GM19043 (cell line): ENCODE results near the gene UTY.
A peak's percentile ranks its signal among the peaks of the same experiment; 100 is the strongest.

Source experiments
- ATAC-seq: cut with Tn5 transposase; IDR thresholded peaks from one replicate; pipeline ENCODE4 v1.9.1; 2021; ENCODE audit warnings: low read depth; ENCODE audit not compliant: unreplicated experiment

The UTY gene

GRCh38 chrY:13416869-13417661 is 62.8 kb downstream of the UTY start:
- ATAC-seq, result peak; percentile 71

GRCh38 chrY:13415556-13415955 is 64.3 kb downstream of the UTY start:
- no peak for ATAC-seq

- no peak for ATAC-seq
Measured at GRCh38 chrY:13398876-13399275, 81.0 kb downstream of the UTY start.

GRCh38 chrY:13381110-13381683 is 98.6 kb downstream of the UTY start:
- no peak for ATAC-seq

GRCh38 chrY:13370868-13371800 is 108.7 kb downstream of the UTY start:
- no peak for ATAC-seq

- no peak for ATAC-seq
Measured at GRCh38 chrY:13370245-13370644, 109.6 kb downstream of the UTY start.

- no peak for ATAC-seq
Measured at GRCh38 chrY:13368513-13368845, 111.4 kb downstream of the UTY start.

GRCh38 chrY:13363641-13364040 is 116.2 kb downstream of the UTY start:
- no peak for ATAC-seq

- ATAC-seq, result no peak
Measured at GRCh38 chrY:13362662-13363061, 117.2 kb downstream of the UTY start.

- no peak for ATAC-seq
Measured at GRCh38 chrY:13361656-13362636, 117.9 kb downstream of the UTY start.

GRCh38 chrY:13351443-13351842 is 128.4 kb downstream of the UTY start:
- ATAC-seq, result no peak

- no peak for ATAC-seq
Measured at GRCh38 chrY:13347106-13347505, 132.7 kb downstream of the UTY start.

- no peak for ATAC-seq
Measured at GRCh38 chrY:13345549-13345948, 134.3 kb downstream of the UTY start.

GRCh38 chrY:13343307-13343946 is 136.4 kb downstream of the UTY start:
- ATAC-seq, result no peak

GRCh38 chrY:13339939-13340338 is 139.9 kb downstream of the UTY start:
- no peak for ATAC-seq

GRCh38 chrY:13339381-13339780 is 140.5 kb downstream of the UTY start:
- no peak for ATAC-seq

GRCh38 chrY:13338711-13339110 is 141.1 kb downstream of the UTY start:
- ATAC-seq, result no peak

- ATAC-seq, result no peak
Measured at GRCh38 chrY:13337934-13338333, 141.9 kb downstream of the UTY start.

GRCh38 chrY:13333791-13334190 is 146.0 kb downstream of the UTY start:
- no peak for ATAC-seq

GRCh38 chrY:13330651-13331050 is 149.2 kb downstream of the UTY start:
- no peak for ATAC-seq
